ENCODE data around the gene NOVA2.
"Not testable (repeated sequence)": the region's sequence is repeated elsewhere in the genome, so short reads cannot be mapped to it uniquely, and the experiment has no call there.

Gene NOVA2

GRCh38 chr19:45900738-45901431 lies 72.8 kb downstream of the NOVA2 start:
- Histone ChIP-seq H3K27me3 (ENCODE audit: insufficient read depth, low read length) (no peaks in the 10 kb centered on the region), H3K4me3 (ENCODE audit: low read length) (no peak overlapping the region), H2AFZ (ENCODE audit: low read depth, low read length) (no peak overlapping the region), H3K9me3 (ENCODE audit: low read length) (no peaks in the 10 kb centered on the region), H3K4me1 (ENCODE audit: insufficient read depth, low read length) (peaks cover 12% of the 10 kb centered on the region), H3K36me3 (ENCODE audit: insufficient read depth, low read length) (peaks cover 20% of the 10 kb centered on the region)

GRCh38 chr19:45899919-45900589 lies 73.6 kb downstream of the NOVA2 start:
- peaks cover 12% of the 10 kb centered on the region for H3K4me1 ChIP-seq (ENCODE audit: insufficient read depth, low read length)
- H3K36me3 ChIP-seq (ENCODE audit: insufficient read depth, low read length) = peaks cover 28% of the 10 kb centered on the region
- no peaks in the 10 kb centered on the region for H3K9me3 ChIP-seq (ENCODE audit: low read length)
- H3K27me3 ChIP-seq (ENCODE audit: insufficient read depth, low read length) = no peaks in the 10 kb centered on the region
- no peak overlapping the region for H2AFZ ChIP-seq (ENCODE audit: low read depth, low read length)
- H3K4me3 ChIP-seq (ENCODE audit: low read length) = no peak overlapping the region

- Histone ChIP-seq H3K4me1 (ENCODE audit: insufficient read depth, low read length) (peaks cover 12% of the 10 kb centered on the region), H3K4me3 (ENCODE audit: low read length) (no peak overlapping the region), H3K27me3 (ENCODE audit: insufficient read depth, low read length) (no peaks in the 10 kb centered on the region), H2AFZ (ENCODE audit: low read depth, low read length) (no peak overlapping the region), H3K9me3 (ENCODE audit: low read length) (no peaks in the 10 kb centered on the region), H3K36me3 (ENCODE audit: insufficient read depth, low read length) (peaks cover 30% of the 10 kb centered on the region)
Observed at GRCh38 chr19:45899253-45899652, 74.4 kb downstream of the NOVA2 start.

DNA sequence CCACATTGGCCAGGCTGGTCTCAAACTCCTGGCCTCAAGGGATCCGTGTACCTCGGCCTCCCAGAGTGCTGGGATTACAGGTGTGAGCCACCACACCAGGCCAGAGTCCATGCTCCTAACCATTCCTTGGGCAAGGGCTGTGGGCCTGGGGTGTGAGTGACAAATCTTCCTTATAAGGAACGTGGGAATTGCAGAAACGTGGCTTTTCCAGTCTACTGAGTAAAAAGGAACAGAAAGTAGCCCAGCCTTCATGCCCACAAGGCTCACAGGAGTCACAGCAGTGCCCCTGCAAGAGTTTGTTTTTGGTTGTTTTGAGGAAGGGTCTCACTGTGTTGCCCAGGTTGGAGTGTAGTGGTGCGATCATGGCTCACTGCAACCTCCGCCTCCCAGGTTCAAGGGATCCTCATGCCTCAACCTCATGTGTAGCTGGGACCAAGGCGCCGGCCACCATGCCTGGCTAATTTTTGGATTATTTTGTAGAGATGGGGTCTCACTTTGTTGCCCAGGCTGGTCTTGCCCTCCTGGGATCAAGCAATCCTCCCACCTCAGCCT lies 76.3 kb downstream of the NOVA2 start:
- H3K36me3 ChIP-seq (ENCODE audit: insufficient read depth, low read length) = peaks cover 30% of the 10 kb centered on the region
- no peaks in the 10 kb centered on the region for H3K27me3 ChIP-seq (ENCODE audit: insufficient read depth, low read length)
- peaks cover 8% of the 10 kb centered on the region for H3K4me1 ChIP-seq (ENCODE audit: insufficient read depth, low read length)
- H3K4me3 ChIP-seq (ENCODE audit: low read length) = no peak overlapping the region
- no peaks in the 10 kb centered on the region for H3K9me3 ChIP-seq (ENCODE audit: low read length)
- no peak overlapping the region for H2AFZ ChIP-seq (ENCODE audit: low read depth, low read length)

DNA sequence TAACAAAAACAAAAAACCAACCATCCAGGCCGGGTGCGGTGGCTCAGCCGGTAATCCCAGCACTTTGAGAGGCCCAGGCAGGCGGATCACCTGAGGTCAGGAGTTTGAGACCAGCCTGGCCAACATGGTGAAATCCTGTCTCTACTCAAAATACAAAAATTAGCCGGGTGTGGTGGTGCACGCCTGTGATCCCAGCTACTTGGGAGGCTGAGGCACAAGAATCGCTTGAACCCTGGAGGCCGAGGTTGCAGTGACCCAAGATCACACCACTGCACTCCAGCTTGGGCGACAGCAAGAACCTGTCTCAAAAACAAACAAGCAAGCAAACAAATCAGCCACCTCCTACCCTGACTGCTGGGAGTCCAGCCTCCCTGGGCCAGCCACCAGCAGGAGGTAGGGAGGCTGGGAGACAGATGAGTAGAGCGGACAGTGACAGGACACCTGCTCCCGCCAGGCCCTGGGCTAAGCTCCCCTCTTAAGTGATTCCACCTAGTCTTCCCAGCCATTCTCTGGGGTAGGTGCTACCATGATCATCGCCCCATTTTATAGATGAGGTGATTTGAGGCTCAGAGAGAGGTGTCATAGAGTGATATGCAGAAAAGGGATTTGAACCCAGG lies 77.6 kb downstream of the NOVA2 start:
- peaks cover 30% of the 10 kb centered on the region for H3K36me3 ChIP-seq (ENCODE audit: insufficient read depth, low read length)
- H3K4me1 ChIP-seq (ENCODE audit: insufficient read depth, low read length); H3K27me3 ChIP-seq (ENCODE audit: insufficient read depth, low read length); H3K9me3 ChIP-seq (ENCODE audit: low read length); H2AFZ ChIP-seq (ENCODE audit: low read depth, low read length); H3K4me3 ChIP-seq (ENCODE audit: low read length): not testable (repeated sequence)

DNA sequence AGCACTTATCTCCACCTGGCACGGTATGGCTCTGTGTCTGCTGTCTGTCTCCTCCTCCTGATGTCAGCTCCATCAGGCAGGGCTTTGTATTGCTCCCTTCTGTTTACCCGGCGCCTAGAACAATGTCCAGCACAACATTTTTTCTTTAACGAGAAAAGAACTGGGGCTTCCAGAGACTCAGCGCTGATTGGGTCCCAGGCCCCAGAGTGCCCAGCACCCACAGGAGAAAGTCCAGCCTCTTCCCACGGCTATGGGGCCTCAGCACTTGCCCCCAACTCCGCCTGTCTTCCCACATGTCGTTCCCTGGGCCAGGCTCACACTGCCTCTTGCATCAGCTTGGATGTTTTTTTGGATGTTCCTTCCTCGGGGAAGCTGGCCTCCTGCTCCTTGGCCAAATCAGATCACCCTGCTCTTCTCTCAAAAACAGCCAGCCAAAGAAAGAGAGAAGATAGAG lies 78.1 kb downstream of the NOVA2 start:
- Histone ChIP-seq H3K27me3 (ENCODE audit: insufficient read depth, low read length) (no peaks in the 10 kb centered on the region), H3K9me3 (ENCODE audit: low read length) (no peaks in the 10 kb centered on the region), H2AFZ (ENCODE audit: low read depth, low read length) (no peak overlapping the region), H3K36me3 (ENCODE audit: insufficient read depth, low read length) (peaks cover 27% of the 10 kb centered on the region), H3K4me3 (ENCODE audit: low read length) (no peak overlapping the region), H3K4me1 (ENCODE audit: insufficient read depth, low read length) (no peaks in the 10 kb centered on the region)

DNA sequence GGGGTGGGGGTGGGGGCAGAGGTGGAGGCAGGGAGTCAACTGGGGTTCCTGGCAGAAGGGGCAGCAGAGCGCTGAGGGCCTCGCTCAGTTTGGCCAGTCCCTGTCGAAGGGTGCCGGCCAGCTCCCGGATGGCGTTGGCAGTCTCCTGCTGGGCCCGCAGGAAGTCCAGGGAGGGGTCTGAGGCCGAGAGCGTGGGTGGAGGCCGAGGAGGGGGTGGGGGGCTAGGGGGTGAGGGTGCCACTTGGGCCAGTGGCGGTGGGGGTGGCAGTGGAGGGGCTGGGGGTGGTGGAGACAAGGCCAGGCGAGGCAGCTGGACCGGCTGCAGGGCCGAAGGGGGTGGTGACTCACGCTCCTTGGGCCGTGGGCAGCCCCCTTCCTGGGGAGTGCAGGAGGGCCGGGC lies 82.8 kb downstream of the NOVA2 start:
- H3K36me3 ChIP-seq (ENCODE audit: insufficient read depth, low read length) = peaks cover 12% of the 10 kb centered on the region
- H3K27me3 ChIP-seq (ENCODE audit: insufficient read depth, low read length) = no peaks in the 10 kb centered on the region
- H3K4me3 ChIP-seq (ENCODE audit: low read length) = no peak overlapping the region
- no peak overlapping the region for H2AFZ ChIP-seq (ENCODE audit: low read depth, low read length)
- peaks cover 8% of the 10 kb centered on the region for H3K4me1 ChIP-seq (ENCODE audit: insufficient read depth, low read length)
- no peaks in the 10 kb centered on the region for H3K9me3 ChIP-seq (ENCODE audit: low read length)

GRCh38 chr19:45889210-45889885 lies 84.3 kb downstream of the NOVA2 start:
- Histone ChIP-seq H3K9me3 (ENCODE audit: low read length) (no peaks in the 10 kb centered on the region), H3K4me1 (ENCODE audit: insufficient read depth, low read length) (peaks cover 15% of the 10 kb centered on the region), H3K36me3 (ENCODE audit: insufficient read depth, low read length) (peaks cover 7% of the 10 kb centered on the region), H3K4me3 (ENCODE audit: low read length) (no peak overlapping the region), H2AFZ (ENCODE audit: low read depth, low read length) (no peak overlapping the region), H3K27me3 (ENCODE audit: insufficient read depth, low read length) (no peaks in the 10 kb centered on the region)

DNA sequence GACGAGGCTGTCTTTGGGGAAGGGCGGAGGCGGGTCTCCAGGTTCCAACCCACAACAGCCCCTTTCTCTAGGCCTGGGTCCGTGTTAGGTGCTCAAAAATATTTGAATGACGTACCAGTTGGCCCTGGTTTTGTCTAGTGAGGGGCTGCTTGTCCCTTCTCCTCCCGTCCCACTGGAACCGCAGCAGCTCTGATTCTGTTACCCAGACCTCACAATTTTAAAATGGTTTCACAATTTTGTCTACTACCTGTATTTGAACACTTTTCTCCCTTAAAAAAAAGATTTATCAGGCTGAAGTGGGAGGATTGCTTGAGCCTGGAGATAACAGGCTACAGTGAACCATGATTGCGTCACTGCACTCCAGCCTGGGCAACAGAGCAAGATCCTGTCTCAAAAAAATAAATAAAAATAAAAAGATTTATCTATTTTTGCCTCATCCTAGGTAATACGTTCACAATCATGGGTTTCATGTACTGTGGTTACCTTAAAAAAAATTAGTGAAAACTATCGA lies 86.4 kb downstream of the NOVA2 start:
- H3K4me1 ChIP-seq (ENCODE audit: insufficient read depth, low read length) = peaks cover 20% of the 10 kb centered on the region
- H2AFZ ChIP-seq (ENCODE audit: low read depth, low read length) = peak overlapping the region; percentile 68
- H3K36me3 ChIP-seq (ENCODE audit: insufficient read depth, low read length) = peaks cover 18% of the 10 kb centered on the region
- H3K4me3 ChIP-seq (ENCODE audit: low read length) = peak overlapping the region; percentile 74
- H3K27me3 ChIP-seq (ENCODE audit: insufficient read depth, low read length) = no peaks in the 10 kb centered on the region
- no peaks in the 10 kb centered on the region for H3K9me3 ChIP-seq (ENCODE audit: low read length)

GRCh38 chr19:45886427-45887199 lies 87.1 kb downstream of the NOVA2 start:
- Histone ChIP-seq H3K4me3 (ENCODE audit: low read length) (peak overlapping the region; percentile 74), H3K36me3 (ENCODE audit: insufficient read depth, low read length) (peaks cover 18% of the 10 kb centered on the region), H3K9me3 (ENCODE audit: low read length) (no peaks in the 10 kb centered on the region), H3K4me1 (ENCODE audit: insufficient read depth, low read length) (peaks cover 20% of the 10 kb centered on the region), H2AFZ (ENCODE audit: low read depth, low read length) (peak overlapping the region; percentile 68), H3K27me3 (ENCODE audit: insufficient read depth, low read length) (no peaks in the 10 kb centered on the region)

GRCh38 chr19:45885556-45886426 lies 87.9 kb downstream of the NOVA2 start, which contains the start of gene IRF2BP1:
TSS of gene IRF2BP1 (minus strand) at chr19:45886141. CDS start at chr19:45885774, 367 bp downstream.
- H3K4me1 ChIP-seq (ENCODE audit: insufficient read depth, low read length) = peaks cover 20% of the 10 kb centered on the region
- peaks cover 18% of the 10 kb centered on the region for H3K36me3 ChIP-seq (ENCODE audit: insufficient read depth, low read length)
- H3K27me3 ChIP-seq (ENCODE audit: insufficient read depth, low read length) = no peaks in the 10 kb centered on the region
- H2AFZ ChIP-seq (ENCODE audit: low read depth, low read length) = peak within 1 kb of the TSS; percentile 68
- no peaks in the 10 kb centered on the region for H3K9me3 ChIP-seq (ENCODE audit: low read length)
- H3K4me3 ChIP-seq (ENCODE audit: low read length) = peak within 1 kb of the TSS; percentile 74
